HK-2 (cell line): ENCODE data around the gene NR2E1.

ENCODE experiments used
- DNase-seq: peaks from one replicate; pipeline ENCODE4 v3.0.0-alpha.2; 2018; ENCODE audit not compliant: unreplicated experiment

The NR2E1 gene

DNA sequence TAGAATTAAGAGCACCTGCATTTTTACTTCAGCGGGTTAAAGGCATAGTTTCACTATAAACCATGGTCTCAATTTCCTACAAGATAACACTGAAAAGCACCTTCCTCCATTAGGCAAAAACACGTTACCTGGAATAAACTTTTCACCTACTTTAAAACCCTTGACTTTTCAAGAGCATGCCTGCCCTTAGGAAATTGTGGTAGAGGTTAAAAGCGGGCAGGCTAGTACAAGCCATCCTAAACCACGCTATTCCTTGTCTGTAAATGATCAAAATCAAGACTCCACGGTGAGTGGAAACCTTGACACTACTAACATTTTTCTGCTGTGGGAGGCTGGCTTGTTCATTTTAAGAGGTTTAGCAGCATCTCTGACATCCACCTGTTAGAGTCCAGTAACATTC lies 43.9 kb downstream of the NR2E1 start:
- DNase-seq: no peak

GRCh38 chr6:108210556-108210955 lies 44.7 kb downstream of the NR2E1 start:
- DNase-seq: no peak

- no peak for DNase-seq
These were observed 45.8 kb downstream of the NR2E1 start for GRCh38 chr6:108211671-108212070.

- DNase-seq: no peak
These were observed 56.2 kb downstream of the NR2E1 start for GRCh38 chr6:108222064-108222463.

DNA sequence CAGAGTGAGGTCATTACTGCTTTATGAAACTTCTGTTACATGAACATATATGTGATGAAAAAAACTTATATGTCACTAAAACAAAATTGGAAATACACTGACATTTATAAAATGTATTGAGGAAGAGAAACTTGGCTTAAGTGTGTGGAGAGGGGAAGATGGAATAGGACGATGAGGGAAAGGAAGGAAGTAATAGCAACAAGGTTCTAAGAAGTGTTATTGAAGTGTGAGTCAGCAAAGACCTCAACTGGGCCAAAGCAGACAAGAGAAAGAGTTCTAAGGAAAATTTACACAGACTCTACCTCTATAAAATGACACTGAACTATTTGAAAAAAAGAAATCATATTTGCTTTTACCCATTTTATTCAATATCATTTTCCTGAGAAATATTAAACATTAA lies 56.7 kb downstream of the NR2E1 start:
- no peak for DNase-seq

- no peak for DNase-seq
These were observed 61.5 kb downstream of the NR2E1 start for GRCh38 chr6:108227290-108227689.

DNA sequence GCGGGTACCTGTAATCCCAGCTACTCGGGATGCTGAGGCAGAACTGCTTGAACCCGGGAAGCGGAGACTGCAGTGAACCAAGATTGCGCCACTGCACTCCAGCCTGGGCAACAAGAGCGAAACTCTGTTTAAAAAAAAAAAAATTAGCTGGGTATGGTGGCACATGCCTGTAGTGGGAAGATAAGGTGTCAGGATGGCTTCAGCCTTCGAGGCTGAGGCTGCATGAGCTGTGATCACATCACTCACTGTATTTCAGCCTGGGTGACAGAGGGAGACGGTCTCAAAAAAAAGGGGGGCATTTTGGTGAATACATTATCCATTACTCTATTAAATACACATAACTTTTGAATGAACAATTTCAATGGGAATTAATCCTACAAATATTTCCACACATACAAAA lies 62.6 kb downstream of the NR2E1 start:
- DNase-seq: no peak

DNA sequence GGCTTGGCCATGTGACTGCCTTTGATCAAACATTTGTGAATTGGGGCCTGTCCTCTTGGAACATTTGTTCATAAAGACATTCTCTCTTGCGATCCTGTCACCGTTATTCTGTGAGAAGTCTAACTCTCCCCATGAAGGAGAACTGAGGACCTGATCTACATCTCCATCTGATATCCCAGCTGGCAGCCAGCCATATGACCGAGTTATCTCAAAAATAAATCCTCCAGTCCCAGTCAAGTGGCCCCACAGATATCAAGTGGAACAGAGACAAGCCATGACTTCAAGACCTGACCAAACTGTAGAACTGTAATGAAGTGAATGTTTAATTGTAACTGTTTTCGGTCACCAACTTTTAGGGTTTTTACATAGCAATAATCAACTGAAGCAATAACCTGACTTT lies 69.3 kb downstream of the NR2E1 start:
- no peak for DNase-seq

GRCh38 chr6:108236791-108237190 lies 71.0 kb downstream of the NR2E1 start:
- no peak for DNase-seq

GRCh38 chr6:108238322-108238721 lies 72.5 kb downstream of the NR2E1 start:
- DNase-seq: no peak
